ENCODE measurements around the gene ZNF324. TPM values are rescaled to one million over a fixed set of nuclear protein-coding genes. Genes with fewer than 3 reads are reported as not detected.
"Not testable (repeated sequence)": the region's sequence is repeated elsewhere in the genome, so short reads cannot be mapped to it uniquely, and the experiment has no call there.

Gene ZNF324
- total and polyA plus RNA-seq, 2 experiments from 2014 or later: 5.5 to 16.3 TPM

DNA sequence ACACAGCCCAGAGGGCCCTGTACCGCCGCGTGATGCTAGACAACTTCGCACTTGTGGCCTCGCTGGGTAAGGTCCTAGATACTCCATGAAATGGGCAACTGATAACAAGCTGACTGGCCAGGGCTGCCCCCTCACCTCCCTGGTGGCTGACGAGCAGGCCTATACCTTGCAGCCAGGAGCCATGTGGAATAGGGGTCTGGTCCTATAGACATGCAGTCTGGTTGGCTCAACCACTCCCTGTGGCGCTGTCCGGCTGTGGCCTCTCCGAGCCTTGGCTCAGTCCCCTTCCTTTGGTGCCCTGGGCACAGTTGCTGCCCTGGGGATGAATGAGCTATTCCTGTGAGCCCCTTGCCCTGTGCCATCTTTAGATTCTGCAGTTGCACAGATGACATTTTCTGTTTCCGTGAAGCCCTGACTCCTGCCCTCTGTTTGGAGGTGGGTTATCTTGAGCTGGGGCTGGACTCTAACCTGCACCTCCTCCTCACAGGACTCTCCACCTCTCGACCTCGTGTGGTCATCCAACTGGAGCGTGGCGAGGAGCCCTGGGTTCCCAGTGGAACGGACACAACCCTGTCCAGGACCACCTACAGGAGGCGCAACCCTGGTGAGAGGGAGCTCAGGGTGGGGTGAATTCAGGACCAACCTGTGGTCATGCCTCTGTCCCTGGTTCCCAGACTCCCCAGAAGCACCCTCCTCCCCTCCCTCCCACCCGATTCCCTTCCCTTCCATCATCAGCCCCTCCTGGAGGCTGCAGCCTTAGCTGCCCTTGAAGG lies 2.5 kb downstream of the ZNF324 start:
- Histone ChIP-seq H3K4me2 (ENCODE audit: unreplicated experiment) (no peak overlapping the region), H3K9me3 (ENCODE audit: low read depth) (no peaks in the 10 kb centered on the region), H3F3A (ENCODE audit: insufficient read depth) (peaks cover 10% of the 10 kb centered on the region; the same call in 1 of the 2 replicates), H3K4me1 (ENCODE audit: insufficient read depth) (peaks cover 7% of the 10 kb centered on the region), H3K9ac (no peak overlapping the region), H4K20me1 (ENCODE audit: insufficient read depth) (no peaks in the 10 kb centered on the region), H3K36me3 (ENCODE audit: low read depth) (no peaks in the 10 kb centered on the region; the same call in 1 of the 2 replicates), H3K27ac (no peak overlapping the region), H3K79me2 (ENCODE audit: insufficient read depth) (peaks cover 27% of the 10 kb centered on the region), H3K4me3 (no peak overlapping the region), H3K9me2 (ENCODE audit: insufficient read depth) (no peaks in the 10 kb centered on the region), H2AFZ (no peak overlapping the region), H3K27me3 (replicated peaks; ENCODE audit: insufficient read depth) (no peaks in the 10 kb centered on the region)
- in situ Hi-C loops (cut with MboI): no loop called here
- TF ChIP-seq EZH2 (IDR thresholded peaks at IDR 0.05; ENCODE audit: insufficient read depth, poor library complexity, severe bottlenecking) (no peak), EZH2phosphoT487 (IDR thresholded peaks at IDR 0.05; ENCODE audit: insufficient read depth, low read depth) (no peak)
- WGBS, 2 experiments (ENCODE audit: low coverage in 1 of 2, low lambda C conversion rate in 2 of 2, missing lambda C conversion rate in 2 of 2): 95 to 96% methylated on average over 11 to 17 of the region's 17 CpGs
- DNase-seq: no peak

DNA sequence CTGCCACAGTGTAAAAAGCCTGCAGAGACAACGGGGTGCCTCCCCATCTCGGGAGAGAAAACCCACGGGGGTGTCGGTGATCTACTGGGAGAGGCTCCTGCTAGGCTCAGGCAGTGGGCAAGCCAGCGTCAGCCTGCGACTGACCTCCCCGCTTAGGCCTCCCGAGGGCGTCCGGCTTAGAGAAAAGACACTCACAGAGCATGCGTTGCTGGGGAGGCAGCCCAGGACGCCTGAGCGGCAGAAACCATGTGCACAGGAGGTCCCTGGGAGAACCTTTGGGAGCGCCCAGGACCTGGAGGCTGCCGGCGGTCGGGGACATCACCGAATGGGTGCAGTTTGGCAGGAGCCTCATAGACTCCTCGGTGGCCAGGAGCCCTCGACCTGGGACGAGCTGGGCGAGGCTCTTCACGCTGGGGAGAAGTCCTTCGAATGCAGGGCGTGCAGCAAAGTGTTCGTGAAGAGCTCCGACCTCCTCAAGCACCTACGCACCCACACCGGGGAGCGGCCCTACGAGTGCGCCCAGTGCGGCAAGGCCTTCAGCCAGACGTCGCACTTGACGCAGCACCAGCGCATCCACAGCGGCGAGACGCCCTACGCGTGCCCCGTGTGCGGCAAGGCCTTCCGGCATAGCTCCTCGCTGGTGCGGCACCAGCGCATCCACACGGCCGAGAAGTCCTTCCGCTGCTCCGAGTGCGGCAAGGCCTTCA lies 4.1 kb downstream of the ZNF324 start:
- 93 to 96% methylated on average over 13 to 35 of the region's 53 CpGs for WGBS, 2 experiments (ENCODE audit: low coverage in 1 of 2, low lambda C conversion rate in 2 of 2, missing lambda C conversion rate in 2 of 2)
- H3K4me1 ChIP-seq (ENCODE audit: insufficient read depth): peaks cover 16% of the 10 kb centered on the region
- H4K20me1 ChIP-seq (ENCODE audit: insufficient read depth); H3K4me2 ChIP-seq (ENCODE audit: unreplicated experiment); H2AFZ ChIP-seq; H3K27ac ChIP-seq; H3K9ac ChIP-seq; H3K4me3 ChIP-seq; H3K36me3 ChIP-seq (ENCODE audit: low read depth); H3K9me2 ChIP-seq (ENCODE audit: insufficient read depth); DNase-seq; in situ Hi-C loops (cut with MboI); H3K27me3 ChIP-seq (replicated peaks; ENCODE audit: insufficient read depth); H3K9me3 ChIP-seq (ENCODE audit: low read depth): not testable (repeated sequence)
- H3K79me2 ChIP-seq (ENCODE audit: insufficient read depth): peaks cover 27% of the 10 kb centered on the region
- H3F3A ChIP-seq (ENCODE audit: insufficient read depth): peaks cover 21% of the 10 kb centered on the region

DNA sequence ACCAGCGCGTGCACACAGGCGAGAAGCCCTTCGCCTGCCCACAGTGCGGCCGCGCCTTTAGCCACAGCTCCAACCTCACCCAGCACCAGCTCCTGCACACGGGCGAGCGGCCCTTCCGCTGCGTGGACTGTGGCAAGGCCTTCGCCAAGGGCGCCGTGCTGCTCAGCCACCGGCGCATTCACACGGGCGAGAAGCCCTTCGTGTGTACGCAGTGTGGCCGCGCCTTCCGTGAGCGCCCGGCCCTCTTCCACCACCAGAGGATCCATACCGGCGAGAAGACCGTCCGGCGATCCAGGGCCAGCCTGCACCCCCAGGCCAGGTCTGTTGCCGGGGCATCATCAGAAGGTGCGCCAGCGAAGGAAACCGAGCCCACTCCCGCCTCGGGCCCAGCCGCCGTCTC lies 4.9 kb downstream of the ZNF324 start:
- Histone ChIP-seq H3K9me2 (ENCODE audit: insufficient read depth) (no peaks in the 10 kb centered on the region), H3K27me3 (replicated peaks; ENCODE audit: insufficient read depth) (no peaks in the 10 kb centered on the region), H3K9me3 (ENCODE audit: low read depth) (no peaks in the 10 kb centered on the region), H4K20me1 (ENCODE audit: insufficient read depth) (no peaks in the 10 kb centered on the region), H3K79me2 (ENCODE audit: insufficient read depth) (peaks cover 27% of the 10 kb centered on the region), H3K9ac (no peak overlapping the region), H3K36me3 (ENCODE audit: low read depth) (no peaks in the 10 kb centered on the region; the same call in 1 of the 2 replicates), H3K4me3 (no peak overlapping the region), H3K27ac (no peak overlapping the region), H3F3A (ENCODE audit: insufficient read depth) (peaks cover 21% of the 10 kb centered on the region), H2AFZ (no peak overlapping the region), H3K4me1 (ENCODE audit: insufficient read depth) (peaks cover 16% of the 10 kb centered on the region), H3K4me2 (ENCODE audit: unreplicated experiment) (no peak overlapping the region)
- DNase-seq: no peak
- 93 to 97% methylated on average over 26 to 39 of the region's 39 CpGs for WGBS, 2 experiments (ENCODE audit: low coverage in 1 of 2, low lambda C conversion rate in 2 of 2, missing lambda C conversion rate in 2 of 2)
- in situ Hi-C loops (cut with MboI): no loop called here
- TF ChIP-seq EZH2phosphoT487 (IDR thresholded peaks at IDR 0.05; ENCODE audit: insufficient read depth, low read depth) (no peak), EZH2 (IDR thresholded peaks at IDR 0.05; ENCODE audit: insufficient read depth, poor library complexity, severe bottlenecking) (no peak)

DNA sequence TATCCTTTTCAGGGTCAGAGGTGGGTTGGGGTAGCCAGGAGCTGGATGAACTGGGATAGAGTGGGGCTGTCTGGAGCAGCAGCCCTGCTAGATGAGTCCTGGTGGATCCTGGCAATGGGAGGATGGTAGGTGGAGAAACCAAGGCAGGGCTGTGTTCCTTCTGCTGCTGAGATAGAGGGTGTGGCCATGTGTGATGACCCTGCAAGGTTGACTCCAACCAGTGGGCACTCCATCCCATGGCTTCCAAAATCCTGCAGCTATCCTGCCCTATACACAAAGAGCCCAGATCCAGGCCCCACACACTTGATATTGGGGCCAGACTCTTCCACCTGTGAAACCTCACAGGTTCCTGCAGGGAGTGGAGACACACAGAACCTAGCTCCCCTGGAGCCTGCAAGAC lies 6.9 kb downstream of the ZNF324 start:
- H3K9me2 ChIP-seq (ENCODE audit: insufficient read depth): no peaks in the 10 kb centered on the region
- no peak for DNase-seq
- H3K27ac ChIP-seq: no peak overlapping the region
- TF ChIP-seq EZH2 (IDR thresholded peaks at IDR 0.05; ENCODE audit: insufficient read depth, poor library complexity, severe bottlenecking) (no peak), EZH2phosphoT487 (IDR thresholded peaks at IDR 0.05; ENCODE audit: insufficient read depth, low read depth) (no peak)
- H3K4me1 ChIP-seq (ENCODE audit: insufficient read depth): peaks cover 16% of the 10 kb centered on the region
- in situ Hi-C loops (cut with MboI): no loop called here
- H3K9me3 ChIP-seq (ENCODE audit: low read depth): no peaks in the 10 kb centered on the region
- H2AFZ ChIP-seq: no peak overlapping the region
- H3K79me2 ChIP-seq (ENCODE audit: insufficient read depth): peaks cover 9% of the 10 kb centered on the region
- no peaks in the 10 kb centered on the region; the same call in 1 of the 2 replicates for H3K36me3 ChIP-seq (ENCODE audit: low read depth)
- no peak overlapping the region for H3K4me2 ChIP-seq (ENCODE audit: unreplicated experiment)
- no peak overlapping the region for H3K9ac ChIP-seq
- H3K27me3 ChIP-seq (replicated peaks; ENCODE audit: insufficient read depth): no peaks in the 10 kb centered on the region
- no peak overlapping the region for H3K4me3 ChIP-seq
- H4K20me1 ChIP-seq (ENCODE audit: insufficient read depth): no peaks in the 10 kb centered on the region
- H3F3A ChIP-seq (ENCODE audit: insufficient read depth): peaks cover 21% of the 10 kb centered on the region
